ENCODE data around the gene ZNF76. TPM values are rescaled to one million over a fixed set of nuclear protein-coding genes. Genes with fewer than 3 reads are reported as not detected.
A peak's percentile ranks its signal among the peaks of the same experiment; 100 is the strongest.

Gene ZNF76
- total and polyA plus RNA-seq, 10 of the 15 experiments (the other 5 are each of a cell fraction or from before 2014, with no cell fraction given) = 2.8 to 41.0 (median 24.8) TPM

GRCh38 chr6:35297601-35298481 is 38.3 kb downstream of the ZNF76 start, which contains the start of gene DEF6 (continued):
- TF ChIP-seq, protein P1, sequence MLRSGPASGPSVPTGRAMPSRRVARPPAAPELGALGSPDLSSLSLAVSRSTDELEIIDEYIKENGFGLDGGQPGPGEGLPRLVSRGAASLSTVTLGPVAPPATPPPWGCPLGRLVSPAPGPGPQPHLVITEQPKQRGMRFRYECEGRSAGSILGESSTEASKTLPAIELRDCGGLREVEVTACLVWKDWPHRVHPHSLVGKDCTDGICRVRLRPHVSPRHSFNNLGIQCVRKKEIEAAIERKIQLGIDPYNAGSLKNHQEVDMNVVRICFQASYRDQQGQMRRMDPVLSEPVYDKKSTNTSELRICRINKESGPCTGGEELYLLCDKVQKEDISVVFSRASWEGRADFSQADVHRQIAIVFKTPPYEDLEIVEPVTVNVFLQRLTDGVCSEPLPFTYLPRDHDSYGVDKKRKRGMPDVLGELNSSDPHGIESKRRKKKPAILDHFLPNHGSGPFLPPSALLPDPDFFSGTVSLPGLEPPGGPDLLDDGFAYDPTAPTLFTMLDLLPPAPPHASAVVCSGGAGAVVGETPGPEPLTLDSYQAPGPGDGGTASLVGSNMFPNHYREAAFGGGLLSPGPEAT (IDR thresholded peaks at IDR 0.05; ENCODE audit: low read depth) = peak; percentile 30; the same call in 1 of the 2 replicates
- TF ChIP-seq RB1 (IDR thresholded peaks at IDR 0.05; ENCODE audit: borderline replicate concordance) (peak; percentile 71; the same call in 1 of the 2 replicates), POLR2AphosphoS2 (IDR thresholded peaks at IDR 0.05; ENCODE audit: low read depth, low read length) (no peak), TCF12 (IDR thresholded peaks at IDR 0.05; ENCODE audit: low read depth, low read length) (peak; percentile 80), GATAD2B (conservative IDR thresholded peaks at IDR 0.05; ENCODE audit: low read depth) (peak; percentile 88)

DNA sequence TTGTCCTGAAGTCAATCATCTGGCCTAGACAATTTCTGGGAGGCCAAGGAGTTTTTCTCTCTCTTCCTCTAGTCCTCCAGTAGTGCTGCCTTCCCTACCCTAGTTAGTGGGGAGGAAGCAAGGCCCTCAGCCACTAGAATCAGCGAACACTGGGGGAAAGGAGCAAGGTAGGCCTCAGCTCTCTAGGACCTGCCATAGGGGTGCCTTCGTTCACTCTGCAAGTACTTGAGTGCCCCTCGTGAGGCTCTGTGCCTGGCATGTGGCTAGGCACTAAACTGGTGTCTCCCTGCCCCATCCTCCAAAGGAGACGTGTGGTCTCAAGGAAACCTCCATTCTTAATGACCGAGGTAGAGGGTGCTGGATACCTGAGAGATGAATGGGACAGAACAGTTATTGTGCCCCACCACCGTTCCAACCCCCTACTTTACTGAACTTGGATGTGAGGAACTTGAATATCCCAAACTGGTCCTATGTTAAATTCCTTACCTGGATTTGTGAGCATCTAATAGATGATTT is 39.1 kb downstream of the ZNF76 start:
- Histone ChIP-seq H3K4me3 (peak overlapping the region; percentile 89), H3K4me2 (ENCODE audit: control insufficient read depth, insufficient read depth) (peak overlapping the region; percentile 97), H3K27me3 (replicated peaks in 1 of 2; ENCODE audit: control insufficient read depth in 2 of 2, insufficient read depth in 2 of 2, low read length in 1 of 2) (no peaks in the 10 kb centered on the region), H3K4me1 (ENCODE audit: control insufficient read depth, insufficient read depth, low read length) (peaks cover 30% of the 10 kb centered on the region), H3K27ac (ENCODE audit: control insufficient read depth, insufficient read depth) (peak overlapping the region; percentile 93), H2AFZ (ENCODE audit: control insufficient read depth, low read depth, low read length) (0 out of 2 replicates have a peak overlapping the region, but pooled peaks have one; percentile 2), H3K9ac (ENCODE audit: control insufficient read depth, insufficient read depth, low read length) (peak overlapping the region; percentile 79), H3K79me2 (ENCODE audit: control insufficient read depth, insufficient read depth, low read length) (peaks cover 48% of the 10 kb centered on the region), H3K36me3 (ENCODE audit: control insufficient read depth in 2 of 2, insufficient read depth in 2 of 2, low read length in 1 of 2) (peaks cover 4 to 9% of the 10 kb centered on the region in 2 experiments; a peak in 3 of 4 replicates), H3K9me3 (replicated peaks; ENCODE audit: control insufficient read depth, insufficient read depth, low read length) (no peaks in the 10 kb centered on the region), H4K20me1 (ENCODE audit: control insufficient read depth, insufficient read depth) (no peaks in the 10 kb centered on the region)
- WGBS (ENCODE audit: insufficient coverage, insufficient replicate concordance, low lambda C conversion rate, missing lambda C conversion rate) = 11% methylated on average over 6 of the region's 6 CpGs
- TF ChIP-seq SMAD1 (IDR thresholded peaks at IDR 0.05; ENCODE audit: low read depth, partially characterized antibody) = no peak
- TF ChIP-seq, protein P2, sequence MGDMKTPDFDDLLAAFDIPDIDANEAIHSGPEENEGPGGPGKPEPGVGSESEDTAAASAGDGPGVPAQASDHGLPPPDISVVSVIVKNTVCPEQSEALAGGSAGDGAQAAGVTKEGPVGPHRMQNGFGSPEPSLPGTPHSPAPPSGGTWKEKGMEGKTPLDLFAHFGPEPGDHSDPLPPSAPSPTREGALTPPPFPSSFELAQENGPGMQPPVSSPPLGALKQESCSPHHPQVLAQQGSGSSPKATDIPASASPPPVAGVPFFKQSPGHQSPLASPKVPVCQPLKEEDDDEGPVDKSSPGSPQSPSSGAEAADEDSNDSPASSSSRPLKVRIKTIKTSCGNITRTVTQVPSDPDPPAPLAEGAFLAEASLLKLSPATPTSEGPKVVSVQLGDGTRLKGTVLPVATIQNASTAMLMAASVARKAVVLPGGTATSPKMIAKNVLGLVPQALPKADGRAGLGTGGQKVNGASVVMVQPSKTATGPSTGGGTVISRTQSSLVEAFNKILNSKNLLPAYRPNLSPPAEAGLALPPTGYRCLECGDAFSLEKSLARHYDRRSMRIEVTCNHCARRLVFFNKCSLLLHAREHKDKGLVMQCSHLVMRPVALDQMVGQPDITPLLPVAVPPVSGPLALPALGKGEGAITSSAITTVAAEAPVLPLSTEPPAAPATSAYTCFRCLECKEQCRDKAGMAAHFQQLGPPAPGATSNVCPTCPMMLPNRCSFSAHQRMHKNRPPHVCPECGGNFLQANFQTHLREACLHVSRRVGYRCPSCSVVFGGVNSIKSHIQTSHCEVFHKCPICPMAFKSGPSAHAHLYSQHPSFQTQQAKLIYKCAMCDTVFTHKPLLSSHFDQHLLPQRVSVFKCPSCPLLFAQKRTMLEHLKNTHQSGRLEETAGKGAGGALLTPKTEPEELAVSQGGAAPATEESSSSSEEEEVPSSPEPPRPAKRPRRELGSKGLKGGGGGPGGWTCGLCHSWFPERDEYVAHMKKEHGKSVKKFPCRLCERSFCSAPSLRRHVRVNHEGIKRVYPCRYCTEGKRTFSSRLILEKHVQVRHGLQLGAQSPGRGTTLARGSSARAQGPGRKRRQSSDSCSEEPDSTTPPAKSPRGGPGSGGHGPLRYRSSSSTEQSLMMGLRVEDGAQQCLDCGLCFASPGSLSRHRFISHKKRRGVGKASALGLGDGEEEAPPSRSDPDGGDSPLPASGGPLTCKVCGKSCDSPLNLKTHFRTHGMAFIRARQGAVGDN (IDR thresholded peaks at IDR 0.05) = 0 out of 2 replicates have a peak, but pooled peaks have one; percentile 26
- TF ChIP-seq LARP7 (IDR thresholded peaks at IDR 0.05) = 0 out of 2 replicates have a peak, but pooled peaks have one; percentile 24
- RAD21 ChIA-PET (ENCODE audit: unreplicated experiment) = interaction anchor here (0.6 to 7.5 kb wide), 9 partner anchors 28 to 438 kb away, joined by 3 to 127 read pairs (median 8); partner anchors contain the start of genes ARMC12, FANCE, PPARD and ZNF76
- FAIRE-seq (no peak), DNase-seq (ENCODE audit: low read depth, low spot score) (no peak), ATAC-seq (peak; percentile 7; the same call in 2 of the 3 replicates)
- in situ Hi-C loops (cut with MboI) = loop anchor here (5.0 kb wide), 2 partner anchors 34 to 169 kb away; partner anchors contain the start of gene RPL10A
- POLR2A ChIA-PET = interaction anchor here (0.5 to 1.0 kb wide), 4 partner anchors 29 to 170 kb away, joined by 3 to 4 read pairs (median 4); partner anchors contain the start of genes PPARD and RPL10A
- intact Hi-C loops (cut with micrococcal nuclease; ENCODE audit: unreplicated experiment) = loop anchor here (5.0 to 10.0 kb wide), 2 partner anchors 266 to 434 kb away; no protein-coding TSS in a partner anchor
- SMC1A ChIA-PET (ENCODE audit: uncharacterized antibody, unreplicated experiment) = interaction anchor here (0.6 to 7.1 kb wide), 9 partner anchors 11 to 438 kb away, joined by 3 to 135 read pairs (median 4); partner anchors contain the start of genes ARMC12, FANCE and PPARD
- BruUV-seq (replicated peaks) = no TSS peak
- CTCF ChIA-PET = interaction anchor here (0.6 to 7.2 kb wide), 15 partner anchors 12 to 438 kb away, joined by 3 to 217 read pairs (median 5); partner anchors contain the start of genes FANCE, PPARD, RPL10A and ZNF76

Measured in GM12878 (cell line).